Esophagus squamous epithelium (tissue), 4 donors: ENCODE results near the gene STN1.

Source experiments
- POLR2A ChIP-seq, 4 donors: fragments of 450-650 bp; IDR thresholded peaks; one replicate each; pipeline ENCODE4 v1.6.1; 2017; ENCODE audit warnings: antibody characterized with exemption in 4 of 4, mild to moderate bottlenecking in 4 of 4, moderate library complexity in 3 of 4
- TF ChIP-seq, protein P1 (sequence below), 6 experiments: fragments of 450-650 bp in 4 of 6; fragments of 200-600 bp in 2 of 6; sonication (generic) in 2 of 6; IDR thresholded peaks; one replicate each; pipeline ENCODE4 v1.5.1; 2016 to 2019; ENCODE audit warnings: antibody characterized with exemption in 6 of 6, mild to moderate bottlenecking in 4 of 6, moderate library complexity in 4 of 6

DNA sequence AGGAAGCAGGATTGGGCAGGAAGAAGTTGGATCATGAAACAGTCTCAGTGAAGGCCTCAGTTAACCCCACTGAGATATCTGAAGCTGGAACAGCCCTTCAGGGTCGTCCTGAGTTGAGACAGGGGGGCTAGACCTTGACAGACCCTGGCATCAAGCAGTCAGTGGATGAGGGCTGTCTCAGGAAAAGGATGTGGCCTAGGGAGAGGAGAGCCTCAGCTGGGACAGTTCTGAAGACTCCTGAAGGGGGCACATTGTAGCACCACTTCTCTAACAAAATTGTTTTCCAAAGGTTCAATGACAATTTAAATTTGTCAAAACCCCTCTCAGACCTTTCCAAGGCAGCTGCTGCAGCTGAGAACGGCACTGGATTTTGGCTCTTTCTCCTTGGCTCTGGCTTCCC, 33.2 kb upstream of the STN1 start:
- no peak for TF ChIP-seq POLR2A (IDR thresholded peaks at IDR 0.05)
- TF ChIP-seq, protein P1, sequence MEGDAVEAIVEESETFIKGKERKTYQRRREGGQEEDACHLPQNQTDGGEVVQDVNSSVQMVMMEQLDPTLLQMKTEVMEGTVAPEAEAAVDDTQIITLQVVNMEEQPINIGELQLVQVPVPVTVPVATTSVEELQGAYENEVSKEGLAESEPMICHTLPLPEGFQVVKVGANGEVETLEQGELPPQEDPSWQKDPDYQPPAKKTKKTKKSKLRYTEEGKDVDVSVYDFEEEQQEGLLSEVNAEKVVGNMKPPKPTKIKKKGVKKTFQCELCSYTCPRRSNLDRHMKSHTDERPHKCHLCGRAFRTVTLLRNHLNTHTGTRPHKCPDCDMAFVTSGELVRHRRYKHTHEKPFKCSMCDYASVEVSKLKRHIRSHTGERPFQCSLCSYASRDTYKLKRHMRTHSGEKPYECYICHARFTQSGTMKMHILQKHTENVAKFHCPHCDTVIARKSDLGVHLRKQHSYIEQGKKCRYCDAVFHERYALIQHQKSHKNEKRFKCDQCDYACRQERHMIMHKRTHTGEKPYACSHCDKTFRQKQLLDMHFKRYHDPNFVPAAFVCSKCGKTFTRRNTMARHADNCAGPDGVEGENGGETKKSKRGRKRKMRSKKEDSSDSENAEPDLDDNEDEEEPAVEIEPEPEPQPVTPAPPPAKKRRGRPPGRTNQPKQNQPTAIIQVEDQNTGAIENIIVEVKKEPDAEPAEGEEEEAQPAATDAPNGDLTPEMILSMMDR (IDR thresholded peaks at IDR 0.05): no peak
